Measurements from ENCODE around the gene HSP90AB1. TPM values are rescaled to one million over a fixed set of nuclear protein-coding genes. Genes with fewer than 3 reads are reported as not detected.
A peak's percentile ranks its signal among the peaks of the same experiment; 100 is the strongest.

Gene HSP90AB1
- total RNA-seq, 1 experiment from 2014 or later = 967 TPM

DNA sequence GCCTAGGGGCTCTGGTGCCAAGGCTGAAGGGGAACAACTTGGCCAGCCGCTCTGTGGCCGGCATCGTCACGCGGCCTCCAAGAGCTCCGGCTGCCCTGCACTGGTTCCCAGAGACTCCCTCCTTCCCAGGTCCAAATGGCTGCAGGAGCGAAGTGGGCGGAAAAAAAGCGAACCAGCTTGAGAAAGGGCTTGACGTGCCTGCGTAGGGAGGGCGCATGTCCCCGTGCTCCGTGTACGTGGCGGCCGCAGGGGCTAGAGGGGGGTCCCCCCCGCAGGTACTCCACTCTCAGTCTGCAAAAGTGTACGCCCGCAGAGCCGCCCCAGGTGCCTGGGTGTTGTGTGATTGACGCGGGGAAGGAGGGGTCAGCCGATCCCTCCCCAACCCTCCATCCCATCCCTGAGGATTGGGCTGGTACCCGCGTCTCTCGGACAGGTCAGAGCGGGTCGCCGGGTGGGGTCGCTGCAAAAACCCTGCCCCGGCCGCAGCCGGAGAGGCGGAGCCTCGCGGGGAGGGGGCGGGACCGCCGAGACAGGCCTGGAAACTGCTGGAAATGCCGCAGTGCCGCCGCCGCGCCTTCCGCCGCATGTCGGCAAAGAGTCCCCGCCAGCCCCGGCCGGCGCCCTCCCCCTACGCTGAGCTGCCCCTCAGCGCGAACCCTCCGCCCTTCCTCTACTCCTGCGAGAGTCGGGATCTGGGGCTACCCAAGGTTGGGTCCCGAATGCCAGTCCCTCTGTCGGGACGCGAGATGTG, 814 bp upstream of the HSP90AB1 start:
- Mint-ChIP-seq H3K9me3 (ENCODE audit: unreplicated experiment) (no peaks in the 10 kb centered on the region), H3K36me3 (ENCODE audit: insufficient read depth, unreplicated experiment) (peaks cover 55% of the 10 kb centered on the region), H3K4me1 (ENCODE audit: low read depth, unreplicated experiment) (peaks cover 13% of the 10 kb centered on the region), H3K27me3 (ENCODE audit: insufficient read depth, unreplicated experiment) (no peaks in the 10 kb centered on the region), H3K4me3 (ENCODE audit: unreplicated experiment) (peak overlapping the region; percentile 97), H3K27ac (ENCODE audit: unreplicated experiment) (peak overlapping the region; percentile 99)
- ChIA-PET CTCF (interaction anchor here (0.8 to 1.6 kb wide), 5 partner anchors 9 to 134 kb away, joined by 3 to 8 read pairs (median 4); partner anchors contain the start of gene SLC29A1), POLR2A (interaction anchor here (0.5 to 2.1 kb wide), 12 partner anchors 9 to 151 kb away, joined by 3 to 37 read pairs (median 4); partner anchors contain the start of genes MRPL14, SLC29A1, SLC35B2 and TMEM63B)
- H3K9me3 ChIP-seq = no peaks in the 10 kb centered on the region
- peak; percentile 92 to 96 for DNase-seq
- H3K27me3 ChIP-seq (replicated peaks; ENCODE audit: control insufficient read depth, insufficient read depth, low read length) = no peaks in the 10 kb centered on the region
- peak overlapping the region; percentile 97 for H3K4me3 ChIP-seq (ENCODE audit: low read depth, low read length)
- peaks cover 6% of the 10 kb centered on the region for H3K36me3 ChIP-seq (ENCODE audit: control insufficient read depth, insufficient read depth, low read length)
- TF ChIP-seq, protein P1, sequence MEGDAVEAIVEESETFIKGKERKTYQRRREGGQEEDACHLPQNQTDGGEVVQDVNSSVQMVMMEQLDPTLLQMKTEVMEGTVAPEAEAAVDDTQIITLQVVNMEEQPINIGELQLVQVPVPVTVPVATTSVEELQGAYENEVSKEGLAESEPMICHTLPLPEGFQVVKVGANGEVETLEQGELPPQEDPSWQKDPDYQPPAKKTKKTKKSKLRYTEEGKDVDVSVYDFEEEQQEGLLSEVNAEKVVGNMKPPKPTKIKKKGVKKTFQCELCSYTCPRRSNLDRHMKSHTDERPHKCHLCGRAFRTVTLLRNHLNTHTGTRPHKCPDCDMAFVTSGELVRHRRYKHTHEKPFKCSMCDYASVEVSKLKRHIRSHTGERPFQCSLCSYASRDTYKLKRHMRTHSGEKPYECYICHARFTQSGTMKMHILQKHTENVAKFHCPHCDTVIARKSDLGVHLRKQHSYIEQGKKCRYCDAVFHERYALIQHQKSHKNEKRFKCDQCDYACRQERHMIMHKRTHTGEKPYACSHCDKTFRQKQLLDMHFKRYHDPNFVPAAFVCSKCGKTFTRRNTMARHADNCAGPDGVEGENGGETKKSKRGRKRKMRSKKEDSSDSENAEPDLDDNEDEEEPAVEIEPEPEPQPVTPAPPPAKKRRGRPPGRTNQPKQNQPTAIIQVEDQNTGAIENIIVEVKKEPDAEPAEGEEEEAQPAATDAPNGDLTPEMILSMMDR (IDR thresholded peaks at IDR 0.05; ENCODE audit: insufficient read depth in 1 of 2, low read depth in 1 of 2, low read length in 1 of 2, severe bottlenecking in 1 of 2, unreplicated experiment in 1 of 2) = peak; percentile 26 to 58
- intact Hi-C loops (cut with micrococcal nuclease; ENCODE audit: unreplicated experiment) = loop anchor here (5.0 kb wide), 1 partner anchor 429 kb away; no protein-coding TSS in a partner anchor
- peaks cover 15% of the 10 kb centered on the region for H3K4me1 ChIP-seq
- BruUV-seq (replicated peaks) = no TSS peak

DNA sequence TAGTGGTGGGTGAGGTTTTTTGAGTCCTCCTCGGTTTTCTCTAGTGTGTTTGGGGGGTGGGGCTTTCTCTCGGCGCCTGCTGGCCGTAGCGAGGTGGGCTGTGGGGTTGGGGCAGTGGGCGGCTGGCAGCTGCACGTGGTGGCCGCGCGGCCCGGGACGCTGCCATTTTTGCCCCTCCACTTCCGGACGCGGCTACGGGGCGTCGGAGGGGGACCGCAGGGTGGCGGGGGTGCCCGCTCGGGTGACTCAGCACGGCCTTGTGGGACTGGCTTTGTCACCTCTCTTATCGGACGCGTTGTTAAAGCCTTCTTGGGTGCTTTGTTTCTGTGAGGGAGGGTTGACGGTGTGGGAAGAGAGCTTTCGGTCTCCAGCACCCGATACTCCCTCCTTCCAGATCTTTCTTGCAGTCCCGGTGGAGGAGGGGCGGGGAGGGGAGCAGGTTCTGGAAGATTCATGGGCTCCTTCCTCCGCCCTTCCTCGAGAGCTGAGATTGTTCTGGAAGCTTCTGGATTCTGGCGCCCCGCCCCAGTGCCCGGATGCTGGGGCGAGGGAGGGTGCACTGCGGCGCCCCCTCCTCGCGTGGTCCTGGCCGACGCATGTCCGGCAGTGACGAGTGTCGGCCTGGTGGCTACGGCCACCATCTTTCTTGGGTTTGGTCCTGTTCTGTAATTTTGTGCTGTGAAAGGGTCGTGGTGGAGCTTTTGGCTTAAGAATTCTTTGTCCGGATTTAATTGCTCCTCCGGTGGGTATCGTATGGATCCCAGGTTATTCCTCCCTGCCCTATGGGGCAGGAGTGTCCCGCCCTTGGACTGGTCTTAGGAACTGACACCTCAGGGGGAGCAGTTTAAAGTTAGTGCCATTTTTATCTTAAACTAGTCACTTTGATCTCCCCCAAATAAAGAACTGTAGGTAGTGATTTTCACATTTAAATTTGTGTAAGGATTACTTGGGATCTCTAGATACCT, 719 bp downstream of the HSP90AB1 start:
- H3K27me3 ChIP-seq (replicated peaks; ENCODE audit: control insufficient read depth, insufficient read depth, low read length) = no peaks in the 10 kb centered on the region
- H3K9me3 ChIP-seq = no peaks in the 10 kb centered on the region
- H3K9me3 Mint-ChIP-seq (ENCODE audit: unreplicated experiment) = no peaks in the 10 kb centered on the region
- TF ChIP-seq, protein P1 (IDR thresholded peaks at IDR 0.05; ENCODE audit: insufficient read depth in 1 of 2, low read depth in 1 of 2, low read length in 1 of 2, severe bottlenecking in 1 of 2, unreplicated experiment in 1 of 2) = no peak
- peaks cover 15% of the 10 kb centered on the region for H3K4me1 ChIP-seq
- peaks cover 8% of the 10 kb centered on the region for H3K36me3 ChIP-seq (ENCODE audit: control insufficient read depth, insufficient read depth, low read length)
- intact Hi-C loops (cut with micrococcal nuclease; ENCODE audit: unreplicated experiment) = loop anchor here (5.0 kb wide), 1 partner anchor 430 kb away; no protein-coding TSS in a partner anchor
- CTCF ChIA-PET = interaction anchor here (0.7 to 1.3 kb wide), 4 partner anchors 9 to 24 kb away, joined by 3 to 8 read pairs (median 4); partner anchors contain the start of gene SLC29A1
- TSS peak; percentile 45 for BruUV-seq (replicated peaks)
- H3K4me3 ChIP-seq (ENCODE audit: low read depth, low read length) = peak overlapping the region; percentile 97
- H3K4me1 Mint-ChIP-seq (ENCODE audit: low read depth, unreplicated experiment) = peaks cover 13% of the 10 kb centered on the region
- POLR2A ChIA-PET = interaction anchor here (0.5 to 2.1 kb wide), 12 partner anchors 9 to 443 kb away, joined by 3 to 37 read pairs (median 4); partner anchors contain the start of genes MRPL14, SLC29A1, SLC35B2 and TMEM63B
- H3K4me3 Mint-ChIP-seq (ENCODE audit: unreplicated experiment) = peak overlapping the region; percentile 97
- peak; percentile 70 to 72 for DNase-seq
- H3K27ac Mint-ChIP-seq (ENCODE audit: unreplicated experiment) = peak overlapping the region; percentile 99
- H3K27me3 Mint-ChIP-seq (ENCODE audit: insufficient read depth, unreplicated experiment) = no peaks in the 10 kb centered on the region
- H3K36me3 Mint-ChIP-seq (ENCODE audit: insufficient read depth, unreplicated experiment) = peaks cover 70% of the 10 kb centered on the region

DNA sequence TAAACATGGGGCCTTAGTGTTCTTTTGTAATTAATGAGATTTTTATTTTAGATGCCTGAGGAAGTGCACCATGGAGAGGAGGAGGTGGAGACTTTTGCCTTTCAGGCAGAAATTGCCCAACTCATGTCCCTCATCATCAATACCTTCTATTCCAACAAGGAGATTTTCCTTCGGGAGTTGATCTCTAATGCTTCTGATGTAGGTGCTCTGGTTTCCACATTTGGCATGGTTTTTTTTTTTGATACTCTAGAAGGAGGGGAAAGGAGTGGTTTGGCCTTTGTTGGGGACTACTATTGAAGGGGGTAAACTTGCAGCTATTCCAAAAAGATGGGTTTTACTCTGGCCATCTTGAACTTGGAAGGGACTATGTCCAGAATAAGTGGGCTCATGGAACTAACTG, 1.7 kb downstream of the HSP90AB1 start:
- DNase-seq = no peak
- no TSS peak for BruUV-seq (replicated peaks)
- TF ChIP-seq, protein P1 (IDR thresholded peaks at IDR 0.05; ENCODE audit: insufficient read depth in 1 of 2, low read depth in 1 of 2, low read length in 1 of 2, severe bottlenecking in 1 of 2, unreplicated experiment in 1 of 2) = no peak
- Histone ChIP-seq H3K27me3 (replicated peaks; ENCODE audit: control insufficient read depth, insufficient read depth, low read length) (no peaks in the 10 kb centered on the region), H3K9me3 (no peaks in the 10 kb centered on the region), H3K4me3 (ENCODE audit: low read depth, low read length) (peak overlapping the region; percentile 97), H3K36me3 (ENCODE audit: control insufficient read depth, insufficient read depth, low read length) (peaks cover 8% of the 10 kb centered on the region), H3K4me1 (peaks cover 15% of the 10 kb centered on the region)
- Mint-ChIP-seq H3K27me3 (ENCODE audit: insufficient read depth, unreplicated experiment) (no peaks in the 10 kb centered on the region), H3K36me3 (ENCODE audit: insufficient read depth, unreplicated experiment) (peaks cover 80% of the 10 kb centered on the region), H3K27ac (ENCODE audit: unreplicated experiment) (peak overlapping the region; percentile 99), H3K9me3 (ENCODE audit: unreplicated experiment) (no peaks in the 10 kb centered on the region), H3K4me3 (ENCODE audit: unreplicated experiment) (peak overlapping the region; percentile 97), H3K4me1 (ENCODE audit: low read depth, unreplicated experiment) (peaks cover 13% of the 10 kb centered on the region)
- CTCF ChIA-PET = no interaction called here
- intact Hi-C loops (cut with micrococcal nuclease; ENCODE audit: unreplicated experiment) = loop anchor here (5.0 kb wide), 1 partner anchor 431 kb away; no protein-coding TSS in a partner anchor
- POLR2A ChIA-PET = no interaction called here
